HG03039 (cell line): ENCODE data around the gene STAB1.

Source experiments
- ATAC-seq: cut with Tn5 transposase; IDR thresholded peaks from one replicate; pipeline ENCODE4 v1.9.1; 2021; ENCODE audit warnings: mild to moderate bottlenecking, moderate library complexity; ENCODE audit not compliant: unreplicated experiment

STAB1 gene

DNA sequence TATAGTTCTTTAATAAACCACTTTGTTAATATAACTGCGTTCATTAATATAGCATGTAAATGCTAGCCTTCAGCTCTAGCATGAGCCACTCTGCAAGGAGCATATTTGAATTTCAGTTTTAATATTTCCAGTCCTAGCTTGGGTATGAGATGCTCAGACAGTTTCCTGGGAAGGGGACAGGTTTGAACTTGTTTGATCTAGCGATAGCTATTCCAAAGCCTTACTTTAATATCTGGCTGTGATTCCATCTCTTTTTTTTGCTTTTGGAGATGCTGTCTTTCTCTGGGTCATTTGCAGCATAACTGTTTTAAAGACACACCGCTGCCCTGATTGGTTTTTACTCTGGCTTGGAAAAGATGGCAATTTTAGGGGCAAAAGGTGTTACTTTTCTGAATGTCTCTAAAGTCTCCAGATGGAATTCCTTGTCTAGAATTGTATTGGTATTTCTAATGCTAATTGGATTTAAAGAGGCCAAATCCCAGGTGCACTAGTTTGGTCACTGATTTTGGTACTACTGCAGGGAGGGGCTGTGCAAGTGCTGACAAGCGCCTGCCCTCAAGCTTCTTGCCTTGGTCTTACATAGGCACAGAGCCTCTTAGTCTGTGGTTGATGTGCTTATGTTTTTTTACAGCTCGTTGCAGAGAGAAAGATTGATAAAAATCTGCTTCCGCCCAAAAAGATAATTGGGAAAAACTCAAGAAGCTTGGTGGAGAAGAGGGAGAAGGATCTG is 36.9 kb upstream of the STAB1 start:
- ATAC-seq: no peak

DNA sequence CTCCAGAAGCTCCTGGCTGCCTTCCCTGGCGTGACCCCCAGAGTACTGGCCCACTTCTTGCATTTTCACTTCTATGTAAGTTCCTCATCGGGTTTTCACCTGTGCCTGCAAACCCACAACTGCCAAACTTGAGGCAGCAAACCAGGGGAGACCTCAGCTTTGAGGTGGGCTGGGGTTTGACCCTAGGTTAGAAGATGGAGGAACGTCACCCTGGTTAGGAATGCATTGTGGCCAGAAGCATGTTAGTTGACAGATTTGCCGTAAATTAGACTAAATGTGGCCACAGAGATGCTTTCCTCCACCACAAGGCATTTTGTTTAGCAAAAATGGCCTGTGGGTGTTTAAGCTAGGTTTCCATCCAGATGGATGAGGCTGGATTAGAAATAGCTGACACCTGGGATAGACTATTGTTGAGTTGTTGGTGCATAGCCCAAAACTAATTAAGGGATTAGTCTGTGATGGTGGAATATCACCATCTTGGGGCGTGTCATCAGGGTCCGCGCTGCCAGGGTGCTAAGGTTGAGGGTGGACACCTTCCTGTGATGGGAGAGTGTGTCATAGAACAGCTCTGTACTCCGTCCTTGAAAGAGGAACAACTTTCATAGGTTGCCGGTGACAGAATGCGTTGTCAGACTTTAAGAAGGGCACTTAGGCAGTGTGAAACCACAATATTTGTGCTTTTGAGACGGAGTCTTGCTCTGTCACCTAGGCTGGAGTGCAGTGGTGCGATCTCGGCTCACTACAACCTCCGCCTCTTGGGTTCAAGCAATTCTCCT is 36.2 kb upstream of the STAB1 start:
- no peak for ATAC-seq

DNA sequence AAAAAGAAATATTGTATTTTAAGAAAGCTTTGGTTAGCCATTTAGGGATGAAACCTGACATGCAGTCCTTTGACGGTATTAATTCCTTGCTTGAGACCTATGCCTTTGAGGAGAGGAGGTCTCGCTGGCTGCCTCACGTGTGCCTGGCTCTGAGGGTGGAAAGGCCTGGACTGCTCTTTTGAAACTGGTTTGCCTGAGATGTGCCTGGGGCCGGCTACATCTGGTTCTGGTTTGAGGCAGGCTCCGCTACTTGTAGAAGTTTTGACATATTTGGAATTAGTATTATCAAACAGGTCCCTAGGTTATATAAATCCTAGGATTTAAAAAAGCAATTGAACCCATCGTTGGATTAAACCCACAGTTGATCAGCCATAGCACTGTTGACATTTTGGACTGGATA is 33.3 kb upstream of the STAB1 start:
- ATAC-seq: no peak

DNA sequence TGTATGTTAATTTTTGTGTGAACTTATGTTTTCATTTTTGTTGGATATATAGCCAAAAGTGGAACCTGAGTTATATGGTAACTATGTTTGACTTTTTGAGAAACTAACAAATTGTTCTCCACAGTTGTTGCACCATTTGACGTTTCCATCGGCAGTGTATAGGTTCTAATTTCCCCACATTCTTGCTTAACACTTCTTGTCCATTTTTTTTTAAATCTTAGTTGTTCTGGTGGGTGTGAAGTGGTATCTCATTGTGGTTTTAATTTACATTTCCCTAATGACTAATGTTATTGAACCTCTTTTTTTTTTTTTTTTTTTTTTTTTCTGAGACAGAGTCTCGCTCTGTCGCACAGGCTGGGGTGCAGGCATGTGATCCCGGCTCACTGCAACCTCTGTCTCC is 31.7 kb upstream of the STAB1 start:
- ATAC-seq: no peak

DNA sequence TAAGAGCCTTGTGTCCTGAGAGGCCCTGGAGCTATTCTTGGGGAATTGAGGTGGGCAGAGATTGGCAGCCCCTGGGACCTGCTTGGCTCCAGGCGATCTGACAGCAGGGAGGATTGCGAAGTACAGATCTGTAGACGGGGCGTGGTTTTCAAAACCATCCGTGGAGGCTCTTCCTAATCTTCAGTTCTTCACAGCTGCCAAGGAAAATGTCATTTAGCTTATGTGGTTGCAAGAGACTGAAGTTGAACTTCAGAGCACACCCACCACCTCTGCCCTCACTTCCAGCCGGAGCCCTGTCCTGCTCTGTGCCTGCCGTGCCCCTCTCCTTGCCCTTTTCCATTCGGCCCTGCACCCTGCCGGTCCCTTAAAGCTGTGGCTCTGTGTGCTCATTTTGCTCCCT is 26.8 kb upstream of the STAB1 start:
- ATAC-seq: no peak

DNA sequence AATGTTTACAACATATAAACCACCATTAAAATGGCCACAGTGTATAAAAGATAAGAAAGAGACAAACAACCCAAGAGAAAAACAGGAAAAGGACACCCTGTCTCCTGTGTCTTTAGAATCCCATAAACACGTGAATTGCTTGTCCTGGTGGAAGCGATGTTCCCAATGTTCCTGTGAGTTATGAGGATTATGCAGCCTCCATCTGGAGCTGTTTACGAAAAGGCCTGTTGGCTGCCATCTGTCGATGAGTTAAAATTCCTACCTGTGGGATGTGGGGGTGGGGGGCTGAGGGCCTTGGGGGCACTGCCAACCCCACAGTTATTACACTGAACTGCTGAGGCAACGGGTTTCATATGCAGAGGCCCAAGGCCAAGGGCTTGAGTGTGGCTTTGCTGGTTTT is 26.1 kb upstream of the STAB1 start:
- ATAC-seq: no peak

DNA sequence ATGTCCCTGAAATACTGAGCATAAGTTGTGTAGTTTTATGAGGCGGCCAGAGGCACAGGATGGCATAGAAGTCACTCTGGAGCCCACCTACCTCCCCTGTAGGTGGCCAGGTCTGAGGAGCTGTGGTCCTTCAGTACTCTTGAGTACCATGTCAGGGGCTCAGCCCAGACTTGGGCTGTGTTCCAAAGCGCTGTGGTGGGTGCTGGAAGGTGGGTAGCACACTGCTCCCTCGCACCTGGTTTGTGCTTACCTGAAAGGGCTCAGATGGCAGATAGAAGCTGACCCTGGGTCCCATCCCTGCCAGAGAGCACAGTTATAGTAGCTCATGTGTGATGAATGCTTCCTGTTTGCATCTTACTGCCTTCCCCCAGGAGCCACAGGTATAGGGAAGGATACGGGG is 24.2 kb upstream of the STAB1 start:
- ATAC-seq: no peak

DNA sequence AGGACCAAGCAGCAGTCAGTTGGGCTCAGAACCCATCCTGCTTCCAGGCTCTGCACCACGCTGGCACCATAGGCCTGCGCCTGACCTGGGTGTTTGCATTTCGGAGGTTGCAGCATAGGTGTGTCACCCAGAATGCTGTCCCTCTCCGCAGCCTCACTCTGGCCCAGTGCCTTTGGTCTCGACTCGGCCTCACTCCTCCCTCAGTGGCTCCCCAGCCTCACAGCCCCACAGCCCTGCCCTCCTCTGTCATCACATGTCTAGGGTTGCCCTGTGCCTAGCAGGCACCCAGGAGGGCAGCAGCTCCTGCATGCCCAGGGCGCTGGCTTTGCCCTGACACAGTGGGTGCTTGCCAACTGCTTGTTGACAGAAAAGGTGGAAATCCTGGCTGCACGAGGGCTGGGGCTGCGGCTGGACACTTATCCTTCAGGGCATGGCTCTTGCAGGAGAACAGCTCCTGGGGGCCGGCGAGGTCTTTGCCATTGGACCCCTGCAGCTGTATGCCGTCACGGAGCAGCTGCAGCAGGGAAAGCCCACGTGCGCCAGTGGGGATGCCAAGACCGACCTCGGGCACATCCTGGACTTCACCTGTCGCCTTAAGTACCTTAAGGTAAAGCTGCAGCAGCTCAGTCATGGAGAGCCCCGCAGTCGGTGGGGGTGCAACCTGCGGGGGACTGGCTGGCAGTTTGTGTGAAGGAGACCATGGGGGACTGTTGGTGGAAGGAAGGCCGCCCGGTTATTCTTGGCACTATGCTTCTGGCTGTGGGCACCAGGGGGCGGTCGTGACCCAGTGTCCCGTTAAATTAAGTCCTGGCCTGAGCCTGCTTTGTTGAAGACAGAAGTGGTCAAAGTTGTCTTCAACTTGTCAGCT is 23.5 kb upstream of the STAB1 start:
- ATAC-seq: no peak

DNA sequence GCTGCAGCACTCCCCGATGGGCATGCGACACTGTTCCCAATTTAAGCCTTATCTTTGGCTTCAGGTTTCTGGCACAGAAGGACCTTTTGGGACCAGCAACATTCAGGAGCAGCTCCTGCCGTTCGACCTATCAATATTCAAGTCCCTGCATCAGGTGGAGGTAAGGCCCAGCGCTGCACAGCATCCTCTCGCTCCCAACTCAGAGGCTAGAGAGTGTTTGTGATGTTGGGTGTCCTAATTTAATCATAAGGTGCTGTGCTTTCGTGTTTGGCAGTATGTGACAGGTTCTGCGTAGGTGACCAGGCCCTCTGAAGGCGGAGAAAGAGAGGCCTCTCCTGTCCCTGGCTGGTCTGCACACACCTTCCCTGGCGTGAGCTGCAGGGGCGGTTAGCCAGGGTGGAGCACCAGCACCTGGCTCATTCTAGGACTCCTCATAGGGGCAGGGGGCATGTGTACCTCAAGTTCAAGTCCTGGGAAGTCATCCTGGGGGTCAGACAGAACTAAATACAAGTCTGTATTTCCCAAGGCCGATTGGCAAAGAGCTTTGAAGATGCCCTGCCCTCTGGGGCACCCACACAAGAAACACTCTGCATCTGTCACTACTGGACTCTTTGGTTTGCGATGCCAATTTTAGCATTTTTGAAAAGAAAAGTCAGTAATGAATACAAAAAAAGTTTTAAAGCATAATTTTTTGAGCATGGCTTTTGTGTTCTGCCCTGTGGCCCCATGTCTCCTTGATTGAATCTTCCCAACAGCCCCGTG is 22.7 kb upstream of the STAB1 start:
- no peak for ATAC-seq

DNA sequence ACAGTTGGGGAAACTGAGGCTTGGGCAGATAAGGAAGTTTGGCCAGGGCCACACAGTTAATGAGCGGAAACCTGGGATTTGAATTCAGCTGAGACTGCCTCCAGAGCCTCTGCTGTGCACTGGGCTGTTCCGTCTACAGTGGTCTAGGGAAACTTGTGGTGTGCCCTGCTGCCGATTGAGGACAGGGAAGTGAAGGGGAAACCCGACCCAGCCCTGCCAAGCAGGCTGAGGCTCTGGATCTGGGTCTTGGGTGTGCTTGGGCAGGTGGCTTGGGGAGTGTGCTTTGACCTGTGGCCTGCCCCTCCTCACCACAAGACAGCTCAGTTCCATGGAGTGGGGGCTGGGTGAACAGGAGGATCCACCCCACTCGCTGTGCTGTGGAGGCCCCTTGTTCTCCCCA is 22.1 kb upstream of the STAB1 start:
- ATAC-seq: no peak

DNA sequence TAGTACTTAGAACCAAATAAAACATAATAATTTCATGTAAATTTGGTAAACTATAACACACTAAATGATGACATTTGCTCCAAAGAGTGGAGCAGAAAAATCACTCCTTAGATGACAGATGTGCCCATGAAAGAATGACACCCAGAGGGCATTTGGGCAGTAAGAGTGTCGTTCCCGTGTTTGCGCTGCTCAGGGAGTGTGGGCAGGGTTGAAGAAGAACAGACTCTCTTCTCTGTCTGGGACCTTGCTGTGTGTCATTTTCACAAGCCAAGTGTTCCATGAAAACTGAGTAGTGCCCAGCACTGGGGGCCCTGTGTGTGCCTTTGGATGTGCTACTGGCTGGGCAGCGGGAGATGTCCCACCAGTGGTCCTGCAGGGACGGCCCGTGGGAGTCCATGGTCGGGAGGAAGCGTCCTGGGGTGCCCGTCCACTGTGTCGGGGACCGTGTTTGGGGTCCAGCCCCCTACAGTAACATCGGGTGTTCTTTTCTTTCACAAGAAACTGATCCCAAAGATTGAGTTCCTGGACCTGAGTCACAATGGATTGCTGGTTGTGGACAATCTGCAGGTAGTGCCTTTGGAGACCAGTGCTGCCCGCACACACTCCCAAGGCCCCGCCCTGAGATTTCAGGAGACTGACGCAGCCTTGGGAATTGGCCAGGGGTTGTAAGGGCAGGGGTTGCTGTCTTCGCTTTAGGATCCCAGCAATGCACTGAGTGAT is 17.9 kb upstream of the STAB1 start:
- no peak for ATAC-seq

DNA sequence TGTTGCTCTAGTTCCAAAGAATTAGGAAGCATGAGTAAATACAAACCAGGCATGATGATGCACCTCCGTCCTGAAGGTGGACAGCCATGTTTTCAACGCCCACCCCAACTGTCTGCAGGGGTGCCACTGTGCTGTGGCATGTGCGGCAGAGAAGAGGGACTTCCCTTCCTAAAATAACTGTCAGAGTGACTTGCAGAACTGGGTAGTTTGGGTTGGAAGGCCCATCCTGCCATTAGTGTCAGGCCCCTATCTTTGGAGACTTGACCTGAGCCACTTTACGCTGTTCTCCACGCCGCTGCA is 17.4 kb upstream of the STAB1 start:
- ATAC-seq: no peak

DNA sequence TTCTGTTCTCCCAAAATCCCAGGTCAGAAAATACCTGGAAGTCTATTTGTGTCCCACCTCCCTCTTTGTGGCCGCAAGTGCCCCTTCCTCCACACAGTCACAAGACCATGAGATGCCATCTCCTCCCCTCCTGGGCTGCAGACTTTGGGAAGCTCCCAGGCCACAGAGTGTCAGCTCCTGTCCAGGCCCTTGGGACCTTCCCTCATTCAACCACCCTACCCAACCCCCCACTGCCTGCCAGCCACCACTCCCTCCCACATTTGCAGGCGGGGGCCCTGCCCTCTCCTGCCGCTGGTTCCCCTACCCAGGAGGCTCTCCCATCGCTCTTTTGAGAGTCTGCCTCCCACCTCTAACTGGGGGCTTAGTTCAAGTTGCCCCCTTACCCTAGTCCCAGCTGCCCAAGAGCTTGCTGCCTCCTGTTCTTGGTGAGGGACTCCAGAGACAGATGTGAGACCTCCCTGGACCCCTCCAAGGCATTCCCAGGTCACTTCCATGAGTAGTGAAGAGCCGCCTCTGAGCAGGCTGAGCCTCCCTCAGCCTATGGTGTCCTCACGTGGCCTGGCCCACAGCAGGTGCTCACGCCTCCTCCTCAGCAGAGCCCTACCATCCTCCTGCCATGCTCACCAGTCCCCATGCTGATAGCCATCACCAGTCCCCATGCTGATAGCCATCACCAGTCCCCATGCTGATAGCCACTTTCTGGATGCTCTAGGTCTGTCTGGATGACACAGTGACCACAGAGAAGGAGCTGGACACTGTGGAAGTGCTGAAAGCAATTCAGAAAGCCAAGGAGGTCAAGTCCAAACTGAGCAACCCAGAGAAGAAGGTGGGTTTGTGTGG is 15.9 kb upstream of the STAB1 start:
- ATAC-seq: no peak

DNA sequence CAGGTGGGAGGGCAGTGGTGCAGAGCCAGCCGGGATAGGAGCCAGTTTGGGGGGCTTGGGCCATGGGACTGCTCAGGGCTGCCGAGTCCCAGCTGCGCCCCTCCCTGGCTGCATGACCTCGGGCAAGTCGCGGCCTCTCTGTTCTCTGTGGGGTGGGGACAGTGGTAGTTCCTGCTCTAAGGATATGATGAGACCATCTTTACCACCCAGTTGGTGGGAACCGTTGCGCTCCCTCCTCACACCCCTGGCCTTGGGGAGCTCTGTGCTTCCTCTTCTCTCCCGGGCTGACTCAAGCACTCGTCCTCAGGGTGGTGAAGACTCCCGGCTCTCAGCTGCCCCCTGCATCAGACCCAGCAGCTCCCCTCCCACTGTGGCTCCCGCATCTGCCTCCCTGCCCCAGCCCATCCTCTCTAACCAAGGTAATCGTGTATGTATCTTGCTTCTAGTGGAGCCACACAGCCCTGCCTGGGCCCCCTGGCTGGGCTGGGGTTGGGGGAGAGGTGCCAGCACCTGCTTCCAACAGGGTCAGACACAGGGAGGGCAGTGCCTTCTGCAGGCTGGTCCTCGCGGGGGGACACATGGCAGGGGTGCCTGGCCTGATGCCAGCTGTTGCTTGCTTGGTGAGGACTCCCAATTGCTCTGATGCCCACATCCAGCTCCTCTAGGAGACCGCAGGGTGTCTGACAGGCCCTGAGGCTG is 15.1 kb upstream of the STAB1 start:
- no peak for ATAC-seq

DNA sequence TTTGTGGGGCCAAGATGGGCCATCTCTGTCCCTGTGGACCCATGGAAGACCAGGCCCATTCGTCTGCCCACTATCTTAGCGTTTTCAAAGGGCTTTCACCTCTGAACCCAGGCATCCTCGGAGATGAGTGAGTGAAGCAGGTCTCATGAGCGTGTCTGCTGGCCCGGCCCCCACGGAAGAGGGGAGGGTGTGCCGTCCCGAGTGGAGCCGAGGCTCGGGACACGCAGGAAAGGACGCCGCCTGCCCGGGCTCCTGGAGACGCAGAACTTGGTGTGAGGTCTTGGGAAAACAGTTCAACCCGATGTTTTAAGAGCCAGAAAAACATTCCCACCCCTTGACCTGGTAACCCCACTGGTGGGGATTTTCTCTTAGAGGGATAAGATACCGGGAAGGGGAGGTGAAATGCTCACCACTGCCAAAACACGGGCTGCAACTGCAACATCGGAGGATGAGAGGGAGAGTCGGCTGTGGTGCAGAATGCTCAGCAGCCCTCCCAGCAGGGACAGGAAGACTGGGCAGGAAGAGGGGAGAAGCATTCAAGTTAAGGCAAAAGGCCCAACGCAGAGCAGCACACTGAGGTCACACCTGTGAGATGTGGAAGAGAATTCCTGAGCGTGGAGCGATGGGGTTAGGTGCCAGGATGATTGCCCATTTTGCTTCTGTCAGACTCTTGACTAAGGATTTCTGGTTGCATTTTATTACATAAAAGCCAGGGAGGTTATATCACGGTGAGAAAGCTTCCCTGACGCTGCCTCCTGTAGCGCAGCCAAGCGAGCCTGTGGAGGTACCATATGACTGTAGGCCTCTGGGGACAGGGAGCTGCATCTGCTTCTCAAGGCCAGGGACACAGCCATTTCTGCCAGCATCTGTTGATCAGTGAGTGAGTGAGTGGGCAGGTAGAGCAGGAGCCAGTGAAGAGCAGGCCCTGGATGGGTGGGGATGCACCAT is 14.1 kb upstream of the STAB1 start:
- ATAC-seq: no peak

DNA sequence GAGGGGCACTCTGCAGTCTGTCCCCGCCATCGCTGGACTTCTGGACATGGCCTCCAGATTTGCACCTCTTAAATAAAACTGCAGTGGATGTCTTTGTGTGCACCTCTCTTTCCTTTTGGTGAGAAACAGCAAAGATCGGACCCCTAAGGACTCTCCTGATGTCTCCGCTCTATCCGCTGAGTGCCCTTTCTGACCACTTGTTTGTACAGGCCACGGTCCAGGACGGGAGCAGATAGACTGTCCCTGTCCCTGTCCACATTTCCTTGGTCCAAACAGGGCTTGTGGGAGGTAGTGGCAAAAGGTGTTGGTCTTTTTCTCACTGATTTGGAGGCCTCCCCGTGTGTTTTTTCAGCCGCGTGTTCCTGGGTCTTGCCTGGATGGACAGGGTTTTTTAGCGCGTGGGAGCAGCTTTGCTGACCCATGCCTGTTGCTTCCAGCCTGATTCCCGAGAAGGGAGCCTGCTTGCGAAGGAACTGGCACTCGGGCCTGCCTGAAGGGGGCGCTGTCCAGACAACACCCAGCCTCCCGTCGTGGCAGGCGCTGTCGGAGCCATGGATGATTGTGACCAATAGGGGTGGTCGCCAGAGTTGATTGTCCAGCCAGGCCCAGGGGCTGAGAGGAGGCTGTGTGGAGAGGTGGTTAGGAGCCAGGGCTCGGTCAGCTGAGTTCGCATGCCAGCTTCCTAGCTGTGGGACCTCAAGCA is 13.2 kb upstream of the STAB1 start:
- no peak for ATAC-seq

DNA sequence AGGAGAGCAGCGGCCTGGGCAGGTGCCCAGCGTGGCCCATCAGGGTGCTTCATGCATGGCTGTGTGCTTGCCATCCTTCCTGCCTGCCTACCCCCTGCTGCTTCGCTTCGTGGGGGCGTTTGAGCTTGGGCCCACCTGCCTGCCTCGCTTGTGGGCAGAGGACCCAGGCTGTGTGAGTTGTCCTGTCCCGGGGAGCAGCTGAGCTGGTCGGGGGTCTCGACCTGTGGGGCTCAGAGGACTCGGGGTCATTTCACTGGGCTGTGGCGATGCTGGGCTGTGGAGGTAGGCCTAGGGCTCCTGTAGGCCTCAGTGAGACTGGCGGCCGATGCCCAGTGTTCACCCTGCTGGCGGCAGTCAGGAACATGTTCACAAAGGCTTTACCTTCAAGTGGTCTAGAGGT is 12.1 kb upstream of the STAB1 start:
- ATAC-seq: no peak
